HG02759 (cell line): ENCODE measurements around the gene SYT14.

Source experiments
- ATAC-seq: cut with Tn5 transposase; IDR thresholded peaks from one replicate; pipeline ENCODE4 v1.9.1; 2021; ENCODE audit warnings: mild to moderate bottlenecking, moderate library complexity; ENCODE audit not compliant: unreplicated experiment

The SYT14 gene

DNA sequence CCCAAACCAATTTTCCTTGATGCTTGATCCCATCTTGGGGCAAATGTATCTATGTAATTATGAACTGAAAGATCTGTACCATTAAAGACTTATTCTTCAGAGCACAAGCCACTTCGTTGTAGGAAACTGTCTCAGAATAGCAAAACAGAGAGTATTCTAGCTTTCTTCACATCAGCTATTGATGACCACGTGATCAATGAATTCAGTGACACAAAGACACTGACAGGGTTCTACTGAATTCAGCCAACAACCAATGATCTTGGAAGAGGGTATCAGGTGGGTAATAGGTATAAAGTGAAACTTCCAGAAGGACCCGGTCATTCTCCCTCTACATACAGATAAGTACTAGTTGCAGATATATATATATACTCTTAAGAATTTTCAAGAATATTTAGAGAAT, 260.8 kb downstream of the SYT14 start:
- no peak for ATAC-seq

- ATAC-seq = no peak
Observed at GRCh38 chr1:210200124-210200736, 262.2 kb downstream of the SYT14 start.

DNA sequence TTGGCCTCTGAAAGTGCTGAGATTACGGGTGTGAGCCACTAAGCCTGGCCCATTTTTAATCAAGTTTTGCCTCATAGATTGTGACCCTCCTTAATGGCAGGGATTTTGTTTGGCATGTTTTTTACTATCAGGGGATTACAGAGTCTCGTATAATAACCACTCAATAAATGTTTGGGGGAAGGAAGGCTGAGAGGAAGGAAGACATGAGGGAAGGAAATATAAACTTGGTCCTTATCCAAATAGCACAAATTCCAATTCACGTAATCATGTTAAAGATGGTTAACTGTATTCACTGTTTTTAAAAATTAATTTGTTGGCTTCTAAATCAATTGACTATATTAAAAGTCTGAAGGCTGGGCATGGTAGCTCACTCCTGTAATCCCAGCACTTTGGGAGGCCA, 263.7 kb downstream of the SYT14 start:
- ATAC-seq = no peak

DNA sequence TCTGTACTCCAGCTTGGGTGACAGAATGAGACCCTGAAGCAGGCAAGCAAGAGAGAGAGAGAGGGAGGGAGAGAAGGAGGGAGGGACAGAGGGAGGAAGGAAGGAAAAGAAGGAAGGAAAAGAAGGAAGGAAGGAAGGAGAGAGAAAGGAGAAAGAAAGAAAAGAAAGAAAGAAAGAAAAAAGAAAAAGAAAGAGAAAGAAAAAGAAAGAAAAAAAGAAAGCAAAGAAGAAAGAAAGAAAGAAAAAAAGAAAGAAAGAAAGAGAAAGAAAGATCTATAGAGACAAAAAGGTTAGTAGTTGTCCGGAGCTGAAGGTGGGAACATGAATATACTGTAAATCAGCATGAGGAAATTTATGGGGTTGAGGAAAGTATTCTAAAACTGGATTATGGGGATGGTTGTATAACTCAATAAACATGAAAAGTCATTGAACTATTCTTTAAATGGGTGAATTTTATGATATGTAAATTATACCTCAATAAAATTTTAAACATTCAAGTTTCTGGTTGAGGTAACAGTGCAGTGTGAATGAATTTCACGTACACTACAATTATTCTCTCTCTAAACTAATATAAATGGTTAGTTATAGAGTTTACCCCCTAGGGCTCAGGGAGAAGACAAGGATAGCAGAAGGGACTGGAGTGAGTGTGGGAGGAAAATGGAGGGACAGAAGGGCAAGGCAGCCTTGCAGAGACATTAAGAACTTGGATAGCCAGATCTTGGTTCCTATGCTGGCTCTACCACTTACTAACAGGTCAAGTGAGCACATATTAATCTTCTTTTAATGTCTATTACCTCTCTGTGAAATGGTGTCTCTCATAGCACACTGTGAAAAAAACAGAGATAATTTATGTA, 269.8 kb downstream of the SYT14 start:
- ATAC-seq = no peak

DNA sequence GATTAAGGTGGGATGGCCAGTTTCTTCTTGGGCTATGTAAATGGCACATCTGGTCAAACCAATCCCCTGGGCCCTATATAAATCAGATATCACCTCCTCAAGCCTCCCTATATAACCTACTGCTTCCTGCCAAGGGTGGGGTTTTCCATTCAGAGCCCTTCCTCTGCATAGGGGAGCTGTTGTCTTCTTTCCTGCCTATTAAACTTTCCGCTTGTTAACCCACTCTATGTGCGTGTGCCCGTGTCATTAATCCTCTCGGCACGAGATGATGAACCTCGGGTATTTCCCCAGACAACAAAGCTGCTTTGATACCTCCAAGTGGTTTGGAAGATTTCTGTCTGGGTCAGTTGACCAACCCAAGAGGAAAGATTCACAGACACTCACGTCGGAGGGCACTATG, 275.3 kb downstream of the SYT14 start:
- ATAC-seq = no peak

GRCh38 chr1:210214573-210215409, 276.8 kb downstream of the SYT14 start:
- no peak for ATAC-seq

- no peak for ATAC-seq
Observed at GRCh38 chr1:210217482-210217881, 279.5 kb downstream of the SYT14 start.

DNA sequence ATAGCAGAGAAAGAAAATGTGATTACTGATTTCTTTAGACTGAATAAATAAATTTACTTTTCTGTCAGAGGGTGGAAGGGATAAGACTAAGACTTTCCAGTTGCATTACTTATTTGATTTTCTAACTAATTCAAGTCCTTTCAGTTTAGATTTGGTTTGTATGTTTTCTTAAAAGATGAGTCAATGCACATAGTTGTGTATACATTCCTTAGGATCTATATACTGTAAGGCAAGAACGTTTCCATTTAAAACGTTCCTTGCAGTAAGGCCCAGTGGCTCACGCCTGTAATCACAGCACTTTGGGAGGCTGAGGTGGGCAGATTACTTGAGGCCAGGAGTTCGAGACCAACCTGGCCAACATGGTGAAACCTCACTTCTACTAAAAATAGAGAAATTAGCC, 280.0 kb downstream of the SYT14 start:
- no peak for ATAC-seq
